HG03103 (cell line): ENCODE data around the gene PMS2.
"Not testable (repeated sequence)": the region's sequence is repeated elsewhere in the genome, so short reads cannot be mapped to it uniquely, and the experiment has no call there.

Experiments
- ATAC-seq: cut with Tn5 transposase; IDR thresholded peaks from one replicate; pipeline ENCODE4 v1.9.1; 2021; ENCODE audit warnings: low read depth; ENCODE audit not compliant: unreplicated experiment

Gene PMS2

GRCh38 chr7:6008668-6009611, at the start of gene PMS2, which contains the start of gene AIMP2:
Gene PMS2 (minus strand): TSS chr7:6009049. CDS start chr7:6009019, 30 bp downstream.
Gene AIMP2 (plus strand): TSS chr7:6009272. CDS start chr7:6009364, 92 bp downstream.
- peak; percentile 86 for ATAC-seq

GRCh38 chr7:6057316-6058129, 48.7 kb upstream of the PMS2 start:
- no peak for ATAC-seq

DNA sequence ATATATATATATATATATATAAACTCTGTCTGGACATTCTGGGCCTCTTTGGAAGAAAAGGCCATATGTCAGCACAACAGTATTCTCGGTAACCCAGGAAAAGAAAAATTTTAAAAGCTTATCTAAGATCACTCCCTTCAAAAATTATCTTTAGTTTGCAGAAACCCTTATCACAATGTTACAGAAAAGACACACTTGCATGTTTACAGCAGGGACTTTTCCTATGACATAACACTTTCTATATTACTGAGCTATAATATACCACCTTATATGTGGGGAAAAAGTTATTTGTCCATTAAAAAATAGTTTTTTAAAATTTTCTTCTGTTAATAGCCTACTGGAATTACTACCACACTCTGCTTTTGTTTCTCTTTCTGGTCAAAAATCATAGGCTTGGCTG, 47.8 kb upstream of the PMS2 start:
- no peak for ATAC-seq

DNA sequence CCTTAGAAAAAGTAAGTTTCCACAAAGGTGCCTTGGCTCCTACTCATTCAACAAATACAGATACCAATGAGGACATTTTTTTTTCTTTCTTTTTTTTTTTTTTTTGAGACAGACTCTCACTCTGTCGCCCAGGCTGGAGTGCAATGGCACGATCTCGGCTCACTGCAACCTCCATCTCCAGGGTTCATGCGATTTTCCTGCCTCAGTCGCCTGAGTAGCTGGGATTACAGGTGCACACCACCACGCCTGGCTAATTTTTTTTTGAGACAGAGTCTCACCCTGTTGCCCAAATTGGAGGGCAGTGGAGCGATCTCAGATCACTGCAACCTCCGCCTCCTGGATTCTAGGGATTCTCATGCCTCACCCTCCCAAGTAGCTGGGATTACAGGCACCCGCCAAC, 42.3 kb upstream of the PMS2 start:
- not testable (repeated sequence) for ATAC-seq

GRCh38 chr7:6049780-6050179, 40.9 kb upstream of the PMS2 start:
- no peak for ATAC-seq

DNA sequence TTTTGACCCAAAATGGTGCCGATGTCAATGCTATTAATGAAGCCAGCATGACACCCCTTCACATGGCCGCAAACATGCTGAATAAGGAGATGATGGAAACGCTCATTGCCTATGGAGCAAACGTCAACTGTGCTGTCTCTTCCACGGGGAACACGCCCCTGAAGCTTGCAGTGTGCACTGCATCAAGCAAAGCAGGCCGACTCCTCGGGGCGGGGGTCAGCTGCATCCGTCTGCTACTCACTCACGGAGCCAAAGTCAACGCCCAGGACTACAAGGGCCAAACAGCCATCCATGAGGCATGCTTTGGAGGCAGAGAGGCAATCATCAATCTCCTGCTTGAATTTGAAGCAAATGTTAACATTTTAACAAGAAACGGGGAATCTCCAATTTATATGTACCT, 26.8 kb upstream of the PMS2 start:
- no peak for ATAC-seq

DNA sequence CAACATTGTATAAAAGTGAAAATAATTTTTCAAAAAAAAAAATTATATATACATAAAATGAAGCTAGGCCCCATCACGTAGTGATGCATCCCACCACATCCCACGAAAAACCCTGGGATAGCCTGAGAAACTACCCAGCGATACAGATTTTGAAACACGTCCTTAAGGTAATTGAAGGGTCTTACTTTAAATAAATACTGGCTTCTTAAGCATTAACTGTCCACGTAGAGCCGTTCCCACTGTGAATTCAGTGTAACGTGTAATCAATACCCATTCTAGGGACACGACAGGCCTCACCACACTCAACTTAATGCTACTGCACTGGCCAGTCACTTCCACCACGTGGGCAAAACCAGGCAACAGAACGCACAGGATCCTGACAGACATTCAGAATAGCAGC, 26.3 kb upstream of the PMS2 start:
- ATAC-seq = no peak

DNA sequence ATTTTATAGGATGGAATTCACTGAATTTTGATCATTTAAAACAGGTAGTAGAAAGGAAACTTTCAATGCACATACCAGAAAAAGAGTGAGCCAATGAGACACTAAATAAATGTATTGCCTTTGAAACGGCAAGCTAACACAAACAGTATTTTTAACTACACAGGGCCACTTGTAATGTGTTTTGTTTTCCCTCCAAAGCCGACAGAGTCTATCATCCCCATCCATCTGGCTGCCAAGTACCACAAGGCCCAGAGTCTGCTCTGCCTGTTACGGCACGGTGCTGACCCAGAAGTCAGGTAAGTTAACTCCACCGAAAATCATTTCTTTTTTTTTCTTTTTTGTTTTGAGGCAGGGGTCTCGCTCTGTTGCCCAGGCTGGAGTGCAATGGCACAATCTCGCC, 23.8 kb upstream of the PMS2 start:
- ATAC-seq = no peak

DNA sequence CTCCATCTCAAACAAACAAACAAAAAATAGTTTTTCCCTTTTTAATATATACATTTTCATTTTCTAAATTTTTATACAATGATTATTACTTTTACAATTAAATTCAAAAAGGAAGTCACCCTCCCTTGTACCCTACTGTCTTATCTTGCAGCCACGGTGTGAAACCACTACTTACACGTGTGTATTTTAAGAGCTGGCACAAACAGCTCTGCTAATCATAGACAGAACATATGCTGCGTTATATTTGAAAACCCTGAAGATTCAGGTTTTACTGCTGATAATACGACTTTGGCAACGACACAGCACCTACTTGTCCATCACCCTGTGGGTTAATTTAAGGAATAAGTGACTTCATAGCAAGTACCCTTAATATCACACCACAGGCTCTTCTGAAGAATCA, 23.3 kb upstream of the PMS2 start:
- no peak for ATAC-seq

GRCh38 chr7:6031567-6031966, 22.7 kb upstream of the PMS2 start:
- no peak for ATAC-seq

- ATAC-seq = no peak
Observed at GRCh38 chr7:6030988-6031387, 22.1 kb upstream of the PMS2 start, which contains the start of gene ANKRD61. Gene ANKRD61 (plus strand): TSS chr7:6031376. CDS start chr7:6031376, 0 bp downstream.

- ATAC-seq = no peak
Observed at GRCh38 chr7:6028563-6028962, 19.7 kb upstream of the PMS2 start.

GRCh38 chr7:6027806-6028365, 19.0 kb upstream of the PMS2 start:
- no peak for ATAC-seq

- no peak for ATAC-seq
Observed at GRCh38 chr7:6026820-6027311, 18.0 kb upstream of the PMS2 start.

DNA sequence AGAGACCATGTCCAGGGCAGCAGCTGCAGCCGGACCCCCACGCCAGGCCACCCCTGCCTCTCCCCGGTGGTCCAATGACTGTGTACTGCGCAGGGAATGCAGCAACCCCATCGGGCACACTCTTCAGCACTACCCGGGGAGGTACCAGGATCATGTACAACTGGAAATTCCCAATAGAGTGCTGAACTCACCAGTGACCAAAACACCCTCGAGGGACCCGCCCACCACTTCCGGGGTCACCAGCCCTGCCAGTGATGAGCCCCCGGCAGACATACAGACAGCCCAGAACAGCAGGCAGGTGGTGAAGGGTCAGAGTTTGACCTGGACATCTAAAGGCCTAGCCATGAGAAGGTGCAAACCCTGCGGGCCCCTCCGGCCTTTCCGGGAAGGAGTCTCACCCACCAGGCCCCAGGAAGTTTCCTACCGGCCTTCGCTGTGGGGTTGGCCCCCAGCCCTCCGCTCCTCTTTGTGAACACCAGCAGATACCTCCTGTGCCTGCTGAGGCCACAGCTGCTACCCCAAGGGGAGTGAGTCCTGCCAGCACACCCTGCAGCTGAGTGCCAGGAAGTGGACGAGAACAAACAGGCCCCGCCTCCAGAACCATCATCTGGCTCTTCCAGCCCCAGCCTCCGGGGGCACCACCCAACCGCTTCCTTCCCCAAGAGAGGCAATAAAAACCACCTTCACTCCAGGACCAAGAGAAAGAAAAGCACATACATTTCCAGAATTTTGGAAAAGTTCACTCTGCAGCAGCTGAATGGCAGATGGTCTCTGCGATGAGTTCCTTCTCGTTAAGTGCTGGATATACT, 17.4 kb upstream of the PMS2 start:
- peak; percentile 84 for ATAC-seq

GRCh38 chr7:6023974-6024435, 15.2 kb upstream of the PMS2 start:
- ATAC-seq = no peak

GRCh38 chr7:6022707-6023106, 13.9 kb upstream of the PMS2 start:
- ATAC-seq = no peak

- ATAC-seq = no peak
Observed at GRCh38 chr7:6020371-6021286, 11.8 kb upstream of the PMS2 start.

DNA sequence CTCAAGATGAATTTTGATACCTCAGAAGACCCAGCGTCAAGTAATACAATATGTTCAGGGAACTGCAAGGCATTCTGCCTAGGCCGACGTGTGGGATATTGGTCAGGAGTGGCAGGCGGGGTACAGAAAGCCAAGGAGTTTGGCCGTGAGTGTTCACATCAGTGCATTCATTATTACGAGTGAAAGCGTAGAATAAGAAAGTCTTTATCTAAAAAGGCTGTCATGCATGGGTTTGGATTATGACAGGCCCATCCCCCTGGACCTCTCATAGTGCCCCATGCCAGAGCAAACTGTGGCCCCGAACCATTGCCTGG, 7.8 kb upstream of the PMS2 start:
- no peak for ATAC-seq
